Activated naive CD8-positive, alpha-beta T cell (primary cell): ENCODE results near the gene NBAS.
"Not testable (repeated sequence)": the region's sequence is repeated elsewhere in the genome, so short reads cannot be mapped to it uniquely, and the experiment has no call there.

ENCODE experiments used
- H3K27ac Mint-ChIP-seq: one replicate; pipeline ENCODE4 v1.8.0; 2021; ENCODE audit warnings: mixed read lengths
- H3K27me3 Mint-ChIP-seq: one replicate; pipeline ENCODE4 v1.8.0; 2021; ENCODE audit warnings: mixed read lengths
- H3K36me3 Mint-ChIP-seq: one replicate; pipeline ENCODE4 v1.8.0; 2021; ENCODE audit warnings: mixed read lengths
- H3K4me1 Mint-ChIP-seq: one replicate; pipeline ENCODE4 v1.8.0; 2021; ENCODE audit warnings: low read depth, mixed read lengths
- H3K4me3 Mint-ChIP-seq: one replicate; pipeline ENCODE4 v1.8.0; 2021; ENCODE audit warnings: mild to moderate bottlenecking, mixed read lengths
- H3K9me3 Mint-ChIP-seq: one replicate; pipeline ENCODE4 v1.8.0; 2021; ENCODE audit warnings: low read depth, mixed read lengths

The NBAS gene

DNA sequence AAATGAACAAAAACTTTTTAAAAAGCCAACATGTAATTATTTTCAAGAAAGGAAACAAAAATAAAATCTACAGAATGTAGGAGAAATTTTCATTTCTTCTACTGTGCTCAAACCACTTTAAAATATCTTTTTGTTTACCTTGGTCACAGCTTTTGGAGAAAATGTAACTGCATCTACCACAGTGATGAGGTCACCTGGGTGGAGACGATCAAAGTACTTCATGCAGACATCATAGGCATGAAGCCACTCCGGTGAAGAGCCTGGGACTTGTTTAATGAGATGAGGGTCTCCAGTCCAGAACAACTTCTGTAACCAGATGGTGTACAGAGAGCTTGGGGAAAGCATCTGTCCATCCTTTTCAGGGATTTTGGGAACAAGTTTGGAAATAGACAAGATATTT, 285.8 kb downstream of the NBAS start:
- no peak overlapping the region for H3K27ac Mint-ChIP-seq
- no peaks in the 10 kb centered on the region for H3K4me1 Mint-ChIP-seq
- no peaks in the 10 kb centered on the region for H3K9me3 Mint-ChIP-seq
- H3K4me3 Mint-ChIP-seq = no peak overlapping the region
- H3K27me3 Mint-ChIP-seq = no peaks in the 10 kb centered on the region
- peaks cover 42% of the 10 kb centered on the region for H3K36me3 Mint-ChIP-seq

DNA sequence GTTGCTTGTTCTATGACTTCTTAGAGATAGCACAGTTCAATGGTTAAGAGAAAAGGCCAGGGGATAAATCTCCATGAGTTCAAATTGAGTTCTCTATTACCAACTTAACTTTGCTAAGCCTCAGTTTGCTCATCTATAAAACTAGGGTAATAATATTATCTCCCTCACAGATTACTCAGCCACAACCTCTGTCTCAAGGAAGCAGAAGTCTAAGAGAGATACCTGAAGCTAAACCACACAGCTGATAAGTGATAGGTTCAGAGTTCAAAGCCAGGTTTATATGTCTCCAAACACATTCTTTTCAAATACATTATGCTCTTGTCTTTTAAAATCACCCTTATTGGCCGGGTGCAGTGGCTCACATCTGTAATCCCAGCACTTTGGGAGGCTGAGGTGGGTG, 287.7 kb downstream of the NBAS start:
- no peak overlapping the region for H3K4me3 Mint-ChIP-seq
- no peaks in the 10 kb centered on the region for H3K4me1 Mint-ChIP-seq
- no peaks in the 10 kb centered on the region for H3K9me3 Mint-ChIP-seq
- H3K36me3 Mint-ChIP-seq = peaks cover 36% of the 10 kb centered on the region
- no peak overlapping the region for H3K27ac Mint-ChIP-seq
- no peaks in the 10 kb centered on the region for H3K27me3 Mint-ChIP-seq

DNA sequence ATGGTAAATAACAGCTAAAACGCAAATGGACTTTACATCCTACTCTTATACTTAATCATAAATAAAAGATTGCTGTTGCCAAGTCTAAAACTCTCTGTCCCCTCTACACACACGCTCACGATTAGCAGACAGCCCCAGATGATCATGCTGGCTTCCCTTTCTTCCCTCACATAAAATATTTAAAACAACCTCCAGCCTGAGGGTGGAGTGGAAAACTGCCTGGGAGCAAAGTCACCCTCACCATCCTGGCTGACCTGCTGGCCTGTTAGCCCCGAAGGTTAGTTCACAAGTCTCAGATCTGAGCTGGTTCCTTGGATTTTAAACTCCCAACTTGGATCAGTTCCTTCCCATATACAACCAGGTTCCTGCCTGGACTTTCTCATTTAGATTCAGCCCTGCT, 288.2 kb downstream of the NBAS start:
- H3K4me3 Mint-ChIP-seq = no peak overlapping the region
- H3K36me3 Mint-ChIP-seq = peaks cover 38% of the 10 kb centered on the region
- H3K27me3 Mint-ChIP-seq = no peaks in the 10 kb centered on the region

DNA sequence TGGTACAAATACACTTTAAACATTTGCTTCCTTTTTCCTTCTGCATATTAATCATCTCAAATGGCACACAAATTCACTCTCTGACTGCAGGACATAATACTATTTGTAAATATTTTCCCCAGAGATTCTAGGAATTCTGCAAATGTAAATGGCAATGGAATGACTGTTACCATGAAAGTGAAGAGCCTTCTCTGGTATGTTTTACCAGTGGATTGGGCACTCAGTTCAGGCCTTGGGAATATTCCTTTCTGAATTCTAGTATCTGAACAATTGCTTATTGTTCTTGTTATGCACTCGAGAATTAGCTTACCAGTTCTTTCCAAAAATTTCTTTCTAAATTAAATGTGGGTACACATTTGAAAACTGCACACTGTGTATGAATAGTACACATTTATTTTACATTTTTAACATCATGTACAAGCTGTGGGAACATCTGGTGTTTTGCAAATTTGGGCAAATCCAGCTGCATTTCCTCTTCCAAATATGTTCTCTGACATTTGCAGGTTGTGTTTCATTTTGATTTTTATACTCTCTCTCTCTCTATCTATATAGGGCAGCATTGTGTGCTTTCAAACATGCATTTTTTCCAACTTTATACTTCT, 289.1 kb downstream of the NBAS start:
- Mint-ChIP-seq H3K4me3 (no peak overlapping the region), H3K4me1 (no peaks in the 10 kb centered on the region), H3K36me3 (peaks cover 35% of the 10 kb centered on the region), H3K27me3 (no peaks in the 10 kb centered on the region), H3K9me3 (no peaks in the 10 kb centered on the region), H3K27ac (no peak overlapping the region)

More for the DNA sequence above, 288.2 kb downstream of the NBAS start:
- Mint-ChIP-seq H3K27ac (no peak overlapping the region), H3K9me3 (no peaks in the 10 kb centered on the region), H3K4me1 (no peaks in the 10 kb centered on the region)

DNA sequence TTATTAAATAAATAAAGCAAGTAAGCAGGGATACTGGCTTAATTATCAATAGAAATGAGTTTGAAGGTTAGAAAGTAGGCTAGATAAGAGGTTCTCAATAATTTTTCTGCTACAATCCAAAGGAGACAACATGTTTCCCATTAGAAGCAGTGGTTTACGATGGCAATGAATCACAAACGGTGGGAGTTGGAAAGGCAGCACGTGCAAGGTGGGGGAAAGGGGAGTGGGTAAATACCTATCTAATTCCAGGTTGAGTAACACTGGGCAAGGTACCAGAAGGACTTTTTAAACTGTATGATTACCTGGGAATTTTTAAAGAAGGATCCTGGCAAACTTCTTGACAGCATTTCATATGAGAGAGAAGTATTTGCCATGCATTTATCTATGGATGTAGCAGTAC, 289.9 kb downstream of the NBAS start:
- Mint-ChIP-seq H3K27ac (no peak overlapping the region), H3K36me3 (peaks cover 38% of the 10 kb centered on the region), H3K4me3 (no peak overlapping the region), H3K27me3 (no peaks in the 10 kb centered on the region), H3K9me3 (no peaks in the 10 kb centered on the region), H3K4me1 (no peaks in the 10 kb centered on the region)

DNA sequence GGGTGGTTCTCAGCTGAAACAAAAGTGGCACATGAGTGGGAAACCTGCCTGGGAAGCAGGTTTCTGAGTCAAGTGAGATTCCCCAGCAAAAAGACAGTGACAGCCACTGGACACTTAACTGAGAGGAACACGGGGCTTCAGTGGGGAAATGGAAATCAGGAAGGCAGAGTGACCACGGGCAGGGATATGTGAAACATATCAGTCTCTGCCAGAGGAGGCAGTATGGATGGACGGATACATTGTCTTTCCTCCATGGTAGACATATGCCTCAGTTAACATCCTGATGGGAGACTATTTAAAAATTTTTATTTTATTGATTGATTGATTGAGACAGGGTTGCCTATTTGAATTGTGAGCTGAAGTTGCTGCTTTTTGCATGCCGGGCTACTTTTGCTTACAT, 292.1 kb downstream of the NBAS start:
- no peak overlapping the region for H3K27ac Mint-ChIP-seq
- H3K9me3 Mint-ChIP-seq = no peaks in the 10 kb centered on the region
- no peaks in the 10 kb centered on the region for H3K27me3 Mint-ChIP-seq
- peaks cover 43% of the 10 kb centered on the region for H3K36me3 Mint-ChIP-seq
- H3K4me3 Mint-ChIP-seq = no peak overlapping the region
- no peaks in the 10 kb centered on the region for H3K4me1 Mint-ChIP-seq

DNA sequence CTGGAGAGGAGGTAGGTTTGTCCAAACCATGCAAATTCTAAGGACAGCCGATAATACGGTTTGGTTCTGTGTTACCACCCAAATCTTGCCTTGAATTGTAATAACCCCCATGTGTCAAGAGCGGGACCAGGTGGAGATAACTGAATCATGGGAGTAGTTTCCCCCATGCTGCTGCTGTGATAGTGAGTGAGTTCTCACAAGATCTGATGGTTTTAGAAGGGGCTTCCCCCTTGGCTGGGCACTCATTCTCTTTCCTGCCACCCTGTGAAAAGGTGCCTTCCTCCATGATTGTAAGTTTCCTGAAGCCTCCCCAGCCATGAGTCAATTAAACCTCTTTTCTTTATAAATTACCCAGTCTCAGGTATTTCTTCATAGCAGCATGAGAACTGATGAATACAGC, 295.2 kb downstream of the NBAS start:
- Mint-ChIP-seq H3K27me3 (no peaks in the 10 kb centered on the region), H3K4me3 (no peak overlapping the region), H3K36me3 (peaks cover 47% of the 10 kb centered on the region), H3K27ac (no peak overlapping the region), H3K9me3 (peaks cover 5% of the 10 kb centered on the region), H3K4me1 (no peaks in the 10 kb centered on the region)

DNA sequence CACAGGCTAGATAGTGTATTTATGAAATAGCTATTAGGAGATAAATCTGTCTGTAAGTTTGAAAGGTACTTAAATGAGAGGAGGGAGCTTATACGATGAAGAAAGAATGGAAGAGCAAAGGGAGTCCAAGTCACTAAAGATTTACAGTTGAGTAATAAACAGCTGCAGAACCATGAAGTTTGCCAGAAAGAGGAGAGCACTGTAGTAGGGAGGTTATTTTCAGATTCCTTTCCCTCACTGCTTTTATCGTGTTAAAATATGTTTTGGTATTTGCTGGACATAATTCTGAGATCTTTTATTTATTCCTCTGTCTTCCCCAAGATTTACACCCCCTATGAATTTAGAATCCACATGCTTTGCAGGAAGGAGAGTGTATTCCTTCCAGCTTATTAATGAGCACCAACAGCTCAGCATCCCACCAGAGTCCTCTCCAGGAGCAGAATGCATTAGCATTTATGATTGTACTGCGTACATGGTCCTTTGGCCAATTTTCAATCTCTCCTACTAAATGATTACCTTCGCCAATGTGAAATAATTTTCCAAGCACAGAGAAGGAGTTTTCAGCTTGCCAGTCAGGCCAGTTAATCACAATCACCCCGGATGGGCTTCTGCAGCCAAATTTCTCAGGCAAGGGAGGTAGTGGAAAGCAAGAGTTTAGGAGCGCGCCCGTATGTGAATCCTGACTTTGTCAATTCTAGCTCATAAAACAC, 297.0 kb downstream of the NBAS start:
- peaks cover 57% of the 10 kb centered on the region for H3K36me3 Mint-ChIP-seq

DNA sequence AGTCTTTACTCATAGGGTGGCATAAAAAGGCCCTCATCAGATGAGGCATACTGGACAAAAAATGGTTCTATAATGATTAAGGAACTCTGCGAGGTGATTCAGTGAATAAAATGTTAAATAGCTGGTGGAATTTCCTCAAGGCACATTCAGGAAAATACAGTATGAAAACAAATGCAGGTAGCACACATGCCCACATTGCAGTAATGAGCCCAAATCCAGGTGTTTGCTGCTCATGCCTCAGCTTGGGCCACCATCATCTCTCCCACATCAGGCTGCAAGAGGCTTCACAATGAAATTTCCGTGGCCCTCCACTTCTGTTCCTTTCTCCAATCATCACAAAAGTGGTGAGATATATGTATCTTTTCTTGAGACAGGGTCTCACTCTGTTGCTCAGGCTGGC, 298.3 kb downstream of the NBAS start:
- no peak overlapping the region for H3K27ac Mint-ChIP-seq

More for the DNA sequence above, 297.0 kb downstream of the NBAS start:
- Mint-ChIP-seq H3K4me3 (no peak overlapping the region), H3K27ac (no peak overlapping the region), H3K4me1 (no peaks in the 10 kb centered on the region), H3K27me3 (no peaks in the 10 kb centered on the region), H3K9me3 (peaks cover 5% of the 10 kb centered on the region)

DNA sequence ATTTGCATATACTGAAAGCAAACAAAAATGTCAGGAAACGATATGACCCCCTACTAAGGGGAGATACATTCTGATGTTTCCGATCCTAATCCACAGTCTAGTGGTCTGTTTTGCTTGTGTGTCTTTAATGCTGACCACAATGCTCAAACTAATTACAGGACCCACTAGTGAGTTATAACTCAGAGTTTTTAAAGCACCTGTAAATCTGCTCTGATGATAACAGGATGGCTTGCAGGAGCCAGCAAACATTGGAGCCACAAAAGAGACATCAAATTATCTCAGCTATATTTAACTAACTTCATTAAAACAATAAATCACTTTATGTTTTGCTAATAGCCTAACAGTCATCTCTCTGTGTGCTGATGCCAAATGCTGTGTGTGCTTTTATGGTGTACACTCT, 300.3 kb downstream of the NBAS start:
- Mint-ChIP-seq H3K36me3 (peaks cover 46% of the 10 kb centered on the region), H3K9me3 (peaks cover 7% of the 10 kb centered on the region), H3K27ac (no peak overlapping the region), H3K4me1 (no peaks in the 10 kb centered on the region), H3K4me3 (no peak overlapping the region), H3K27me3 (no peaks in the 10 kb centered on the region)

More for the DNA sequence above, 298.3 kb downstream of the NBAS start:
- H3K4me3 Mint-ChIP-seq = no peak overlapping the region
- no peaks in the 10 kb centered on the region for H3K27me3 Mint-ChIP-seq
- peaks cover 52% of the 10 kb centered on the region for H3K36me3 Mint-ChIP-seq
- peaks cover 5% of the 10 kb centered on the region for H3K9me3 Mint-ChIP-seq
- H3K4me1 Mint-ChIP-seq = no peaks in the 10 kb centered on the region

DNA sequence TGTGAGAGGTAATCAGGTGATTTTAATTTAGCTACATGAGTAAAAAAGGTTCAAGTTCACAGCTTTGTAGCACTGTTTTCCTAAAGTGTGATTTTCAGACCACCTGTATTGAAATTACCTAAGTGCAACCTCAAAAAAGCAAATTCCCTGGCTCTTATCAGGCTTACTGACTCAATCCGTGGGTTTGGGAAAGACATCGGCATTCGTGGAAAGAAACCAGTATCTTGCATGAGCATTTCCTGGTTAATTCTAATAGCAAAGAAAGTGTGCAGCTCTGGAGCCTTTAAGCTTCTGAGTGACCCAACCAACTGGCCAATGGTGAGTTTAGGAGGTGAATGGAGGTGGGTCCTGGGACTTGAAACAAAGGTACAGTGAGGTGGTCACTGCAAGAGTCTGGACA, 300.9 kb downstream of the NBAS start:
- Mint-ChIP-seq H3K27me3 (no peaks in the 10 kb centered on the region), H3K27ac (no peak overlapping the region), H3K4me1 (no peaks in the 10 kb centered on the region), H3K9me3 (peaks cover 13% of the 10 kb centered on the region), H3K4me3 (no peak overlapping the region), H3K36me3 (peaks cover 52% of the 10 kb centered on the region)

DNA sequence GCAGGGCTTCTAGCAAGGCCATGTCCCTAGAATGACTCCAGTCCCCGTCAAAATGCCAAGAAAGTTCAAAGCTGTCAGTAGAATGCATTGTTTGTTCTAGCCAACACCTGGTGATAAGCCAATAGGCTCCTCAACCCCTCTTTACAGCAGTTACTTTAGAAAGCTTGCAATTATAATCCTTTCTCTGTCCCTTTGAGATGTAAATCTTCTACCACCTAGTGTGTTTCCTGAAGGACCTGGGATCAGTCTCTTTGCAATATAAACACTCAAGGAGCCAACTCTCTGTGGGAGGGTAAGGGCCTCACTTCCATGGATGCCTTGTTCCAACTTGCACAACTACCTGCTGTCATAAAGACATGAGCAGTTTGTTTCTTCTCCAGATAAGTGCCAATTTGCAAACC, 301.8 kb downstream of the NBAS start:
- H3K4me1 Mint-ChIP-seq = no peaks in the 10 kb centered on the region
- H3K27ac Mint-ChIP-seq = no peak overlapping the region
- no peaks in the 10 kb centered on the region for H3K27me3 Mint-ChIP-seq
- peaks cover 14% of the 10 kb centered on the region for H3K9me3 Mint-ChIP-seq
- H3K36me3 Mint-ChIP-seq = peaks cover 44% of the 10 kb centered on the region
- no peak overlapping the region for H3K4me3 Mint-ChIP-seq

DNA sequence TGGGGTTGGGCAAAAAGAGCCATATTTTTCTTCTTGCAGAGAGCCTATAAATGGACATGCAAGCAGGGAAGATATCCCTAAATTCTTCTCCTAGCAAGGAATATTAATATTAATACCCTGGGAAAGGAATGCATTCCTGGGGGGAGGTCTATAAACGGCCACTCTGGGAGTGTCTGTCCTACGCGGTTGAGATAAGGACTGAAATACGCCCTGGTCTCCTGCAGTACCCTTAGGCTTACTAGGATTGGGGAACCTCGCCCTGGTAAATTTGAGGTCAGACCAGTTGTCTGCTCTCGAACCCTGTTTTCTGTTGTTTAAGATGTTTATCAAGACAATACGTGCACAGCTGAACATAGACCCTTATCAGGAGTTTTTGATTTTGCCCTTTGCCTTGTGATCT, 302.7 kb downstream of the NBAS start:
- Mint-ChIP-seq H3K36me3 (peaks cover 42% of the 10 kb centered on the region), H3K9me3 (peaks cover 14% of the 10 kb centered on the region)
- H3K27me3 Mint-ChIP-seq, H3K27ac Mint-ChIP-seq, H3K4me3 Mint-ChIP-seq, H3K4me1 Mint-ChIP-seq: not testable (repeated sequence)

DNA sequence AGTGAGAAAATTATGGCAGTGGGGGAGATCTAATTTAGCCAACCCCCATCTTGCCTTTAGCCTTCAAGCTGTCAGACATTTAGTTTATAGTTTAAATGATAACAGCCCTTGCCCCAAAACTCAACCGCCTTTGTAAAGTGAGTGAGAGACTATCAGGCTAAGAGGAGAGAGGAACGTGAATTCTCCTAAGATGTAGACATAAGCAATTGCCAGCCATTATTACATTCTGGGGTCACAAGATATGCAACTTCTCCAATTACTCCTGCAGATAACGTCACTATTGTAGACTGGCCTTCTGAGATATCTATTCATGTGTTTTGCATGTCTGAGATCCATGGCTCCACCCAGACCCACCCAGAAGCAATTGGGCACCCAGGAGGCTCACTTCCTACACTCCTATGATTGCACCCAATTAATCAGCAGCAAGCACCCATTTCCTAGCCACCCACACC, 307.3 kb downstream of the NBAS start:
- Mint-ChIP-seq H3K27ac (no peak overlapping the region), H3K4me1 (no peaks in the 10 kb centered on the region), H3K4me3 (no peak overlapping the region), H3K27me3 (no peaks in the 10 kb centered on the region), H3K36me3 (peaks cover 40% of the 10 kb centered on the region), H3K9me3 (peaks cover 13% of the 10 kb centered on the region)

DNA sequence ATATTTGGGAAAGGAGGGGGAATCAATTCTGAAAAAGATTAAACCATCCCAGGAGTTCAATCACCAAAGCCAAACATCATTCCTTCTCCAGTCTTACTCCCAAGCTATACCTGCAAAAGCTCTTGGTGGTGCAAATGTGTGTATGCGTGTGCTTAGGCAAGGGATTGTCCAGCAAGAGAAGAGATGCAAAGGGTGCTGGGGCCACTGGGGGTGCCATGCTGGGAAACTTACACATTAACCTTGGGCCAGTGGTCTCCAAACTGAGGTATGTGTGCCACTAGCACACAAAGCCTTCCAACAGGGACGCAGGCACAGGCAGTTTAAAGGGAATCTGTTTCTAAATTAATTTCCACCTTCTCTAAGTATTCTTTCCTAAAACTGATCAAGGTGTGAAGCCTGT, 307.9 kb downstream of the NBAS start:
- Mint-ChIP-seq H3K36me3 (peaks cover 40% of the 10 kb centered on the region), H3K4me1 (no peaks in the 10 kb centered on the region), H3K9me3 (peaks cover 13% of the 10 kb centered on the region), H3K4me3 (no peak overlapping the region), H3K27ac (no peak overlapping the region), H3K27me3 (no peaks in the 10 kb centered on the region)

DNA sequence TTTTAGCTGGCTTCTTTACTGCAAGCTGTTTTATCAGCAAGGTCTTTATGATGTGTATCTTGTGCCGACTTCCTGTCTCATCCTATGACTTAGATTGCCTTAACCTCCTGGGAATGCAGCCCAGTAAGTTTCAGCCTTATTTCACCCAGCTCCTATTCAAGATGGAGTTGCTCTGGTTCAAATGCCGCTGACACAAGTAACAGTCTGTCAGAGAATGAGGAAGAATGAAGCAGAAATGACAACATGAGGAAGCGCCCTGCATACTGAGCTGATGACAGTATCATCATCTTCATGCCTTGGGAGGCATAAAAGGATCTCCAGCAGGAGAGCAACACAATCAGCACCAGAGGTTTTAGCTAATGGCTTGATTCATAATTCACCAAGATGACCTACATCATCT, 309.4 kb downstream of the NBAS start:
- Mint-ChIP-seq H3K4me1 (no peaks in the 10 kb centered on the region), H3K36me3 (peaks cover 39% of the 10 kb centered on the region)

More for the DNA sequence above, 309.4 kb downstream of the NBAS start:
- Mint-ChIP-seq H3K27me3 (no peaks in the 10 kb centered on the region), H3K27ac (no peak overlapping the region), H3K9me3 (peaks cover 13% of the 10 kb centered on the region), H3K4me3 (no peak overlapping the region)
